H9 (cell line): Measurements from ENCODE around the gene VWDE. TPM values are rescaled to one million over a fixed set of nuclear protein-coding genes. Genes with fewer than 3 reads are reported as not detected.

Source experiments
- DNase-seq: peaks from one replicate; pipeline ENCODE4 v3.0.0-alpha.2; 2017
- H2AFZ ChIP-seq: one replicate; pipeline ENCODE4 v1.6.1; 2013; ENCODE audit warnings: mild to moderate bottlenecking, low read length, control low read depth, moderate library complexity
- H2AK5ac ChIP-seq: 2 replicates; pipeline ENCODE4 v1.6.1; 2013; ENCODE audit warnings: low read length, control low read depth, mixed read lengths; ENCODE audit not compliant: insufficient read length
- H2BK120ac ChIP-seq: one replicate; pipeline ENCODE4 v1.6.1; 2013; ENCODE audit warnings: low read depth, mild to moderate bottlenecking, low read length, control low read depth, inconsistent platforms; ENCODE audit not compliant: poor library complexity, severe bottlenecking
- H2BK12ac ChIP-seq: 2 replicates; pipeline ENCODE4 v1.6.1; 2013; ENCODE audit warnings: low read length, control low read depth, mixed read lengths, low read depth; ENCODE audit not compliant: insufficient read length
- H2BK15ac ChIP-seq: 2 replicates; pipeline ENCODE4 v1.6.1; 2013; ENCODE audit warnings: low read depth, low read length, control low read depth
- H2BK20ac ChIP-seq: one replicate; pipeline ENCODE4 v1.6.1; 2013; ENCODE audit warnings: low read depth, mild to moderate bottlenecking, low read length, control low read depth, inconsistent platforms; ENCODE audit not compliant: poor library complexity, severe bottlenecking
- H2BK5ac ChIP-seq: 2 replicates; pipeline ENCODE4 v1.6.1; 2013; ENCODE audit warnings: low read length, control low read depth, mixed read lengths; ENCODE audit not compliant: insufficient read length
- H3K14ac ChIP-seq: 2 replicates; pipeline ENCODE4 v1.6.1; 2013; ENCODE audit warnings: low read length, control low read depth; ENCODE audit not compliant: insufficient read depth
- H3K18ac ChIP-seq: 2 replicates; pipeline ENCODE4 v1.6.1; 2013; ENCODE audit warnings: low read depth, mild to moderate bottlenecking, mixed read lengths, low read length, control low read depth; ENCODE audit not compliant: insufficient read length
- H3K23ac ChIP-seq: 2 replicates; pipeline ENCODE4 v1.6.1; 2013; ENCODE audit warnings: low read length, control low read depth, mixed read lengths, low read depth; ENCODE audit not compliant: insufficient read length
- H3K23me2 ChIP-seq: 2 replicates; pipeline ENCODE4 v1.6.1; 2013; ENCODE audit warnings: low read depth, mild to moderate bottlenecking, mixed read lengths, low read length, control low read depth; ENCODE audit not compliant: insufficient read length, poor library complexity, severe bottlenecking
- H3K27ac ChIP-seq: 2 replicates; pipeline ENCODE4 v1.5.1; 2013; ENCODE audit warnings: low read length, control low read depth, mixed read lengths, low read depth; ENCODE audit not compliant: insufficient read length
- H3K27me3 ChIP-seq: 2 replicates; pipeline ENCODE4 v1.6.1; 2013; ENCODE audit warnings: low read length, control low read depth, inconsistent platforms; ENCODE audit not compliant: insufficient read depth
- H3K4ac ChIP-seq: 2 replicates; pipeline ENCODE4 v1.6.1; 2013; ENCODE audit warnings: low read depth, mild to moderate bottlenecking, control low read depth, inconsistent platforms, low read length, moderate library complexity
- H3K4me1 ChIP-seq: 2 replicates; pipeline ENCODE4 v1.6.1; 2013; ENCODE audit warnings: low read length, control low read depth, inconsistent platforms; ENCODE audit not compliant: insufficient read depth
- H3K4me2 ChIP-seq: 2 replicates; pipeline ENCODE4 v1.6.1; 2013; ENCODE audit warnings: low read length, control low read depth, mixed read lengths; ENCODE audit not compliant: insufficient read length, insufficient read depth
- H3K56ac ChIP-seq: 2 replicates; pipeline ENCODE4 v1.6.1; 2013; ENCODE audit warnings: low read depth, mild to moderate bottlenecking, mixed read lengths, low read length, control low read depth; ENCODE audit not compliant: insufficient read length
- H3K79me1 ChIP-seq: 2 replicates; pipeline ENCODE4 v1.6.1; 2013; ENCODE audit warnings: low read depth, mild to moderate bottlenecking, moderate library complexity, low read length, control low read depth, inconsistent platforms; ENCODE audit not compliant: insufficient read depth, poor library complexity, severe bottlenecking
- H3K79me2 ChIP-seq: 2 replicates; pipeline ENCODE4 v1.6.1; 2013; ENCODE audit warnings: low read length, control low read depth, inconsistent platforms; ENCODE audit not compliant: insufficient read depth
- H3K9ac ChIP-seq: 2 replicates; pipeline ENCODE4 v1.6.1; 2013; ENCODE audit warnings: low read length, control low read depth, mixed read lengths; ENCODE audit not compliant: insufficient read length; ENCODE audit errors: extremely low read depth
- H3K9me3 ChIP-seq: one replicate; pipeline ENCODE4 v1.6.1; 2013; ENCODE audit warnings: low read depth, low read length, inconsistent platforms; ENCODE audit not compliant: control insufficient read depth
- H3T11ph ChIP-seq: one replicate; pipeline ENCODE4 v1.6.1; 2013; ENCODE audit warnings: mild to moderate bottlenecking, low read length, control low read depth, inconsistent platforms
- H4K20me1 ChIP-seq: one replicate; pipeline ENCODE4 v1.6.1; 2013; ENCODE audit not compliant: control insufficient read depth, insufficient read length, insufficient read depth
- H4K5ac ChIP-seq: 2 replicates; pipeline ENCODE4 v1.6.1; 2013; ENCODE audit warnings: low read depth, mild to moderate bottlenecking, mixed read lengths, low read length, control low read depth; ENCODE audit not compliant: insufficient read length
- H4K8ac ChIP-seq: replicated peaks from 2 replicates; pipeline ENCODE4 v1.6.1; 2013; ENCODE audit warnings: low read length, control low read depth, mixed read lengths, low read depth; ENCODE audit not compliant: insufficient read length
- H4K91ac ChIP-seq: 2 replicates; pipeline ENCODE4 v1.6.1; 2013; ENCODE audit warnings: low read depth, mild to moderate bottlenecking, moderate library complexity, mixed read lengths, low read length, control low read depth; ENCODE audit not compliant: insufficient read length
- H3K27ac Mint-ChIP-seq, 3 experiments: 2 replicates in 2 of 3; 3 replicates in 1 of 3; pipeline ENCODE4 v1.8.0; 2020 to 2021; ENCODE audit warnings: mixed read lengths in 3 of 3, mild to moderate bottlenecking in 1 of 3, moderate library complexity in 1 of 3
- H3K27me3 Mint-ChIP-seq: 2 replicates; pipeline ENCODE4 v1.8.0; 2021; ENCODE audit warnings: low read depth, mild to moderate bottlenecking, moderate library complexity, mixed read lengths
- H3K36me3 Mint-ChIP-seq, 3 experiments: 2 replicates in 2 of 3; 3 replicates in 1 of 3; pipeline ENCODE4 v1.8.0; 2020 to 2021; ENCODE audit warnings: low read depth in 3 of 3, mixed read lengths in 3 of 3; ENCODE audit not compliant: insufficient read depth in 1 of 3
- H3K4me1 Mint-ChIP-seq, 2 experiments: 2 replicates each; pipeline ENCODE4 v1.8.0; 2020; ENCODE audit warnings: mixed read lengths in 2 of 2
- H3K4me3 Mint-ChIP-seq, 2 experiments: 2 replicates in 1 of 2; 3 replicates in 1 of 2; pipeline ENCODE4 v1.8.0; 2020 to 2021; ENCODE audit warnings: mild to moderate bottlenecking in 2 of 2, mixed read lengths in 2 of 2, moderate library complexity in 1 of 2
- H3K9me3 Mint-ChIP-seq, 2 experiments: 2 replicates in 1 of 2; 3 replicates in 1 of 2; pipeline ENCODE4 v1.8.0; 2020; ENCODE audit warnings: mild to moderate bottlenecking in 2 of 2, mixed read lengths in 2 of 2, moderate library complexity in 1 of 2
- WGBS: extraction: QIAGEN DNeasy Blood & Tissue Kit; methylation state at CpG from one replicate; pipeline ENCODE4 v1.1.7; 2013; ENCODE audit warnings: missing lambda C conversion rate, low lambda C conversion rate, mixed read lengths; ENCODE audit not compliant: insufficient read length; ENCODE audit errors: extremely low coverage; 5-methylcytosine and 5-hydroxymethylcytosine counted together
- total RNA-seq: library from RNA; stranded (reverse); gene quantifications from 2 replicates; pipeline ENCODE4 v1.2.1, GENCODE V29; 2021
- TF ChIP-seq, protein P1 (sequence below): fragments of 200-600 bp; sonication (generic); conservative IDR thresholded peaks from 3 replicates; pipeline ENCODE4 v1.8.0; 2021; ENCODE audit warnings: antibody characterized with exemption, mild to moderate bottlenecking

Gene VWDE
- total RNA-seq, 1 experiment from 2014 or later, result 18.1 TPM

DNA sequence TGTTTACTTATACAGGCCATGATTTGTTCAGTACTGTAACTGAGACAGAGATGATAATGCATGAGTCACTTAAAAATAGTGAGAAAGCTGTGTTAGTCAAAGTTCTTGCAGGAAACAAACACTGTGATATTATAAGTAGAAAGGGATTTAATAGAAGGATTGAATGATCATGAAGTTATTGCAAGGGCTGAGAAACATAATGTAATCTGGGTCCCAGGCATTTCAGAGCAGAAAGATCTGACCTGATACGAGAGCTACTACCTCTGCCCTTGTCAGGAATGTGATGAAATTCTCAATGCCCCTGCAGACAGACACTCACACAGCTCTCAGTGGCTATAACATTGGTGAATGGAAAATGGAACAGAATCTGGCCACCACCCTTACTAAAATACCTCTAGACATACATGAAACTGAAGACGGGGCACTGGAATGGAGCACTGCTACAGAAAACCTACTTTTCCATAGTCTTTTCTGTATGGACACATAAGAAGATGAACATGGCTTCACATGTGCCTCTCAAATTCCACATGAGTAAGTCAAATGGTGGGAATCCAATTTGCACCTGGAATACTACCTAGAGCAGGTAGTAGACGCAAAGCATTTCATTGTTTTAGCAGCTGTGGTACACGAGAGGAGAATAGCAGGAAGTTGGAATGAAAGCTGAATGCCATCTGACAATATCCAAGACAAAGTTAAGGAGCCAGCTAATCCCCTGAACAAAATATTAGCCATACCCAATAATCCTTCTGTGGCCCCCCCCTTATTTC, 19.1 kb upstream of the VWDE start:
- Histone ChIP-seq H3K79me1 (no peaks in the 10 kb centered on the region), H3K14ac (no peak overlapping the region), H3K4me2 (peak overlapping the region; percentile 10), H4K5ac (no peak overlapping the region), H3K9me3 (no peaks in the 10 kb centered on the region), H3K56ac (no peak overlapping the region), H2BK15ac (no peak overlapping the region), H2AK5ac (no peak overlapping the region), H3K4me1 (peaks cover 9% of the 10 kb centered on the region; the same call in 1 of the 2 replicates), H3K79me2 (no peaks in the 10 kb centered on the region), H3K9ac (no peak overlapping the region), H2AFZ (no peak overlapping the region), H3K23me2 (no peaks in the 10 kb centered on the region), H3K18ac (no peak overlapping the region), H2BK120ac (no peak overlapping the region), H3K4ac (no peak overlapping the region), H2BK5ac (no peak overlapping the region), H4K8ac (no peak overlapping the region), H3T11ph (no peak overlapping the region), H3K27ac (peak overlapping the region; percentile 92), H4K20me1 (no peaks in the 10 kb centered on the region), H3K27me3 (no peaks in the 10 kb centered on the region), H2BK12ac (peak overlapping the region; percentile 21), H3K23ac (no peak overlapping the region), H4K91ac (no peak overlapping the region), H2BK20ac (no peak overlapping the region)
- Mint-ChIP-seq H3K36me3 (peaks cover 18 to 26% (median 24%) of the 10 kb centered on the region in 3 experiments), H3K4me1 (peaks cover 33 to 42% of the 10 kb centered on the region in 2 experiments), H3K4me3 (no peak overlapping the region), H3K9me3 (peaks cover 22 to 25% of the 10 kb centered on the region in 2 experiments), H3K27me3 (no peaks in the 10 kb centered on the region), H3K27ac (peak overlapping the region; percentile 96 to 98 (median 97))
- TF ChIP-seq, protein P1, sequence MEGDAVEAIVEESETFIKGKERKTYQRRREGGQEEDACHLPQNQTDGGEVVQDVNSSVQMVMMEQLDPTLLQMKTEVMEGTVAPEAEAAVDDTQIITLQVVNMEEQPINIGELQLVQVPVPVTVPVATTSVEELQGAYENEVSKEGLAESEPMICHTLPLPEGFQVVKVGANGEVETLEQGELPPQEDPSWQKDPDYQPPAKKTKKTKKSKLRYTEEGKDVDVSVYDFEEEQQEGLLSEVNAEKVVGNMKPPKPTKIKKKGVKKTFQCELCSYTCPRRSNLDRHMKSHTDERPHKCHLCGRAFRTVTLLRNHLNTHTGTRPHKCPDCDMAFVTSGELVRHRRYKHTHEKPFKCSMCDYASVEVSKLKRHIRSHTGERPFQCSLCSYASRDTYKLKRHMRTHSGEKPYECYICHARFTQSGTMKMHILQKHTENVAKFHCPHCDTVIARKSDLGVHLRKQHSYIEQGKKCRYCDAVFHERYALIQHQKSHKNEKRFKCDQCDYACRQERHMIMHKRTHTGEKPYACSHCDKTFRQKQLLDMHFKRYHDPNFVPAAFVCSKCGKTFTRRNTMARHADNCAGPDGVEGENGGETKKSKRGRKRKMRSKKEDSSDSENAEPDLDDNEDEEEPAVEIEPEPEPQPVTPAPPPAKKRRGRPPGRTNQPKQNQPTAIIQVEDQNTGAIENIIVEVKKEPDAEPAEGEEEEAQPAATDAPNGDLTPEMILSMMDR, result no peak
- no peak for DNase-seq
- no CpG with 5 or more reads among the region's 4 CpGs for WGBS
